Fibroblast of pulmonary artery (primary cell): ENCODE results near the gene KSR2.

ENCODE experiments used
- DNase-seq: peaks from one replicate; pipeline ENCODE4 v3.0.0-alpha.2; 2010; ENCODE audit warnings: low read depth
- H3K4me3 ChIP-seq: replicated peaks from 2 replicates; pipeline ENCODE4 v1.5.1; 2011; ENCODE audit warnings: low read depth, mild to moderate bottlenecking, control low read depth, low read length, moderate library complexity
- TF ChIP-seq, protein P1 (sequence below): IDR thresholded peaks from 2 replicates; pipeline ENCODE4 v1.5.1; 2011; ENCODE audit warnings: mild to moderate bottlenecking, control low read depth, low read length, inconsistent platforms; ENCODE audit errors: missing control alignments

The KSR2 gene

DNA sequence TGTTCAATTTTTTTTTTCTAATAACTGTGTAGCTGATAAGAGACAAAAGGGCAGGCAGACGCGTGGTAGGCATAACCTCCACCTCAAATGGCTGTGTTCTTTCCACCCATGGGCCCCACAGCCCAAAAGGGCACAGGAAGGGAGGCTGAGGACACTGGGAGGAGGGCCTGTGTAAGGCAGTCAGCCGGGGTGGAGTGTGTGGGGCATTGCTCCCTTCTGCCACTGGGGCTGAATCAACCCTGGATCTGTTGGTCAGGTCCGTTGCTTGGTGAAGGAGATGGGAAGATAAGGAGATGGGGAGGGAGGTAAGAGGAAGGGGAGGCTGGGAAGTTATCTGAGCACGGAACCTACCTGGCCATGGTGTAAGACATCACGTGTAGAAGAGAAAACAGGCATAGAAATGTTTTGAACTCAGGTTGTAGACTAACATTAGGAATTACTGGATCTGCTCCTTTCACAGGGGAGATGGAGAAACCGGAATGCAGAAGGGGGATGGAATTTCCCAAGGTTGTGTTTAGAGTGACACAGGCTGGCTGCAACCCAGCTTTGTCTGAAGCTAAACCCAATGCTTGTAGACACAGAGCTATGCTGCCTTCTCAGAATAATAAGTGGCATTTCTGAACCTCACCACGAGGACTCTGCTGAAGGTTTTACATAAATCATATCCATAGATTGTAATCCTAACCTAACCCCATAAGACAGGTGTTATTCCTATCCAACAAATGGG, 468.9 kb downstream of the KSR2 start:
- TF ChIP-seq, protein P1, sequence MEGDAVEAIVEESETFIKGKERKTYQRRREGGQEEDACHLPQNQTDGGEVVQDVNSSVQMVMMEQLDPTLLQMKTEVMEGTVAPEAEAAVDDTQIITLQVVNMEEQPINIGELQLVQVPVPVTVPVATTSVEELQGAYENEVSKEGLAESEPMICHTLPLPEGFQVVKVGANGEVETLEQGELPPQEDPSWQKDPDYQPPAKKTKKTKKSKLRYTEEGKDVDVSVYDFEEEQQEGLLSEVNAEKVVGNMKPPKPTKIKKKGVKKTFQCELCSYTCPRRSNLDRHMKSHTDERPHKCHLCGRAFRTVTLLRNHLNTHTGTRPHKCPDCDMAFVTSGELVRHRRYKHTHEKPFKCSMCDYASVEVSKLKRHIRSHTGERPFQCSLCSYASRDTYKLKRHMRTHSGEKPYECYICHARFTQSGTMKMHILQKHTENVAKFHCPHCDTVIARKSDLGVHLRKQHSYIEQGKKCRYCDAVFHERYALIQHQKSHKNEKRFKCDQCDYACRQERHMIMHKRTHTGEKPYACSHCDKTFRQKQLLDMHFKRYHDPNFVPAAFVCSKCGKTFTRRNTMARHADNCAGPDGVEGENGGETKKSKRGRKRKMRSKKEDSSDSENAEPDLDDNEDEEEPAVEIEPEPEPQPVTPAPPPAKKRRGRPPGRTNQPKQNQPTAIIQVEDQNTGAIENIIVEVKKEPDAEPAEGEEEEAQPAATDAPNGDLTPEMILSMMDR, result no peak
- H3K4me3 ChIP-seq, result no peak overlapping the region
- DNase-seq, result no peak

DNA sequence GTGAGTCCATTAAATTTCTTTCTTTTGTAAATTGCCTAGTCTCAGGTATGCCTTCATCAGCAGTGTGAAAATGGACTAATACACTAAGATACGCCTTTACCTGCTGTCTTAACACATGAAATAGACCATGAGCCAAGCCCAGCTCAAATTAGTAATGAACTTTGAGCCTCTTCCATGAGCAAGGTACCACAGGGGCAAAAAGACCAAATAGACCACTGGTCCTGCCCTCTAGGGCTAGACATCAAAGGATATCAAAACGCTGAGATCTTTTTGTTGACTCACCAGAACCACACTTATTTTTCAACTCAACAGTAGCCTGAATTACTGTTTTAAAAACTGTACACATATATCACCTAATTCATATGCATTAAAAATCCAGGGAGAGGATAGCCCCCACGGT, 469.9 kb downstream of the KSR2 start:
- TF ChIP-seq, protein P1, result no peak
- DNase-seq, result no peak
- H3K4me3 ChIP-seq, result no peak overlapping the region

DNA sequence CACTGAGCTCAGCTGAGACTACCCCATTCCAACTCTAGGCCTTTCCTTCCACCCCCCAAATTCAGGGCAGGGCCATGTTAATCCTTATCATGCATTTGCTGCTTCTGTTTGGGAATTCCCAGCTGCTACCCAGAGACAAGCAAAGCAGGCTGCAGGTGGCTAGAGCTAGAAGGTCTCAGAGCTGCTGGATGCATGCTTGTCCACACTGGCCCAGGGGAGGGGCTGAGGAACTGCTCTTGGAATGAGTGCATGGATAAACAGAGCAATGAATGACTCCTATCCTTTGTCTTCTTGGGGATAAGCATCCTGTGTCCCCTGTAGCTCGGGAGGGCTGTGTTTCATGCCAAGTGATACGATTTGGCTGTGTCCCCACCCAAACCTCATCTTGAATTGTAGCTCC, 470.5 kb downstream of the KSR2 start:
- no peak overlapping the region for H3K4me3 ChIP-seq
- TF ChIP-seq, protein P1, result no peak
- DNase-seq, result no peak

DNA sequence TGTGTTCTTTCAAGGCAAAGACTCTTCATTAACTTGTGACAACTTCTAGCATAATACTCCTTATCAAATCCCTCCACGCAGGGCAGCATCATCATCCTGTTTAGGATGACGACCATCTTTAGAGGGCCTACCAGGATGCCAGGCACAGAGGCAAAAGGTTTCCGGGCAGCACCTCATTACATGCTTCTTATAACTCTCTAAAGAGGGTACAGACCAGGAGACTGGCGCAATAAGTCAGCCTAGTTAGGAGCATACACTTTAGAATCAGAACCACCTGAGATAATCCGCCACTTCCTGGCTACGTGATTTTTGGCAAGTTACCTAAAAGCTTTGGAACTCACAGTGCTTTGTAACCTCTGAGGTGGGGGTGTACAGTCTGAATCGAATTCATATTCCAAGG, 471.4 kb downstream of the KSR2 start:
- TF ChIP-seq, protein P1, result no peak
- no peak overlapping the region for H3K4me3 ChIP-seq
- no peak for DNase-seq

DNA sequence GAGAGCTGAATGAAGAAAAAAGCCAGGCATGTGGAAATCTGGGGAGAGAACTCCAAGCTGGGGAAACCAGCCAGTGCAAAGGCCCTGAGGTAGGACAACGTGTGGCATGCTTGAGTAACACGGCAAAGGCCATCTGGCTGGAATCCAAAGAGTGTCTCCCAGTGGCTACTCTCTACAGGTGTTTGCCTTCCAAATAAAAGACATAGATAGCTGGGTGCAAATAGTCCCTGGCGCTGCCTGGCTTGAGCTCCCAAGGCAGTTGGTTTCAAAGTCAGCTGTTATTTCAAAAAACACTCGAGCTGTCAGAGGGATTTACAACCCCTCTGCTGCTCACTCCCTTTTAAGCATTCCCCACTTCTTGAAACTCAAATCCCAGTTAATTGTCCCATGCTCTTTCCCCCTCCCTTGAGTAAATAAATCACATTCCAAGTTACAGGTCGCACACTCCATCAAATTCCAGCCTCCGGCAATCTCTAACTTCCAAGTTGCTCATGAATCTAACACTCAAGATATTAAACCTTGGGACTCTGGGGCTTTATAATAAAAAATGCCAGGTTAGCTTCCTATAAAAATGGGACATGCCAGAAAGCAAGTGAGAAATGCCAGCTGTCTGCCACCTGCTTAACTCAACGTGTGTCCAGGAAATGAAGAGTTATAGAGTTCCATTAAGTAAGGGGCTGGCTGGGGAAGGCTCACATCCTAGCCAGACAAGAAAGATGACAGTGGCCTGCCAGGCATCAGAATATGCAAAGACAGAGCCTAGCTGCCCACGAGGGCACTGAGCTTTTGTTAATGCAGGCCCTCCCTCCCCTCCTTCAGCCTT, 473.7 kb downstream of the KSR2 start:
- TF ChIP-seq, protein P1, result no peak
- DNase-seq, result no peak
- no peak overlapping the region for H3K4me3 ChIP-seq

DNA sequence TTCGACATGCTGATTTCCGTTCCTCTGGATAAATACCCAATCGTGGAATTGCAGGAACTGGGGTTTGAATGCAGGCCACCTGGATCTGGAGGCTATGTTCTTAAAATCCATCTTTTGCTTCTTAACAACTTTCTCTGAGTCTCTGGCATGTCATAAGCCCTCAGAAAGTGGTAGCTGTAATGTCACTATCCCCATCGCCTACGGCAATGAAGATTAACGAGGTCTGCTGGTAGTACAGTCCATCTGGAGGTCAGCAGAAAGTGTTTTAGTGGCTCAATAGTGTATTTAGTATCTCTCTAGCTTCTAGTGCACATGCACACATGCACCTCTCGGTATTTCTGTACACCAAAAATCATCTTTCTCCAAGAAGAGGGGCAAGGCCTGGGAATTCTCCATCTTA, 477.1 kb downstream of the KSR2 start:
- TF ChIP-seq, protein P1, result no peak
- DNase-seq, result no peak
- no peak overlapping the region for H3K4me3 ChIP-seq
